H1 (cell line): ENCODE data around the gene RIPOR3. TPM values are rescaled to one million over a fixed set of nuclear protein-coding genes. Genes with fewer than 3 reads are reported as not detected.

Source experiments
- CTCF ChIA-PET: fragments of 300-600 bp; sonication (Branson Sonifier 250); formaldehyde crosslinking; loops from one replicate; lab custom pipeline; 2021; ENCODE audit not compliant: partially characterized antibody; lab: Charles Lee
- POLR2A ChIA-PET: fragments of 300-600 bp; sonication (Branson Sonifier 250); formaldehyde crosslinking; loops from one replicate; lab custom pipeline; 2021; ENCODE audit warnings: inconsistent platforms; ENCODE audit not compliant: partially characterized antibody; lab: Charles Lee
- DNase-seq, 2 experiments: peaks; one replicate each; pipeline versions ENCODE4 v3.0.0 to v3.0.0-alpha.2; 2010 to 2022; ENCODE audit warnings: low spot score in 2 of 2, low read depth in 1 of 2, mixed read lengths in 1 of 2
- FAIRE-seq: peaks from 2 replicates; lab custom pipeline; 2011; peaks lifted over from hg19 to GRCh38; lab: Jason Lieb, UNC
- H2AFZ ChIP-seq: 2 replicates; pipeline ENCODE4 v1.8.1; 2012; ENCODE audit warnings: low read length, inconsistent platforms
- H2AK5ac ChIP-seq: 2 replicates; pipeline ENCODE4 v1.6.1; 2013; ENCODE audit warnings: low read depth, low read length
- H2BK120ac ChIP-seq: replicated peaks from 2 replicates; pipeline ENCODE3; 2013; ENCODE audit warnings: low read depth, low read length, inconsistent platforms
- H2BK12ac ChIP-seq: 2 replicates; pipeline ENCODE4 v1.6.1; 2013; ENCODE audit warnings: low read depth, low read length
- H2BK15ac ChIP-seq: 2 replicates; pipeline ENCODE4 v1.6.1; 2013; ENCODE audit warnings: low read length
- H2BK20ac ChIP-seq: 2 replicates; pipeline ENCODE4 v1.6.1; 2013; ENCODE audit warnings: low read length
- H2BK5ac ChIP-seq: 2 replicates; pipeline ENCODE4 v1.6.1; 2013; ENCODE audit warnings: low read depth, low read length
- H3K14ac ChIP-seq: 2 replicates; pipeline ENCODE4 v1.6.1; 2013; ENCODE audit warnings: inconsistent platforms; ENCODE audit not compliant: insufficient read length
- H3K18ac ChIP-seq: 2 replicates; pipeline ENCODE4 v1.6.1; 2013; ENCODE audit warnings: low read length; ENCODE audit errors: extremely low read depth
- H3K23ac ChIP-seq: 2 replicates; pipeline ENCODE4 v1.6.1; 2013; ENCODE audit warnings: inconsistent platforms; ENCODE audit not compliant: insufficient read length
- H3K23me2 ChIP-seq: 2 replicates; pipeline ENCODE4 v1.6.1; 2013; ENCODE audit warnings: low read depth, low read length
- H3K27ac ChIP-seq: 2 replicates; pipeline ENCODE4 v1.6.1; 2011; ENCODE audit warnings: low read depth, low read length, inconsistent platforms
- H3K27me3 ChIP-seq, 4 experiments: replicated peaks in 1 of 4; 1 replicate in 1 of 4; 2 replicates in 3 of 4; pipeline versions ENCODE4 v1.6.1 to v1.8.1; 2011 to 2013; ENCODE audit warnings: low read length in 3 of 4, mild to moderate bottlenecking in 3 of 4, inconsistent platforms in 2 of 4, mixed read lengths in 2 of 4, moderate library complexity in 1 of 4; ENCODE audit not compliant: control insufficient read depth in 3 of 4, insufficient read depth in 3 of 4; ENCODE audit errors: extremely low read depth in 1 of 4
- H3K36me3 ChIP-seq, 4 experiments: 2 replicates each; pipeline versions ENCODE4 v1.6.1 to v1.8.1; 2011 to 2013; ENCODE audit warnings: mild to moderate bottlenecking in 4 of 4, low read length in 3 of 4, moderate library complexity in 2 of 4, control low read depth in 1 of 4, inconsistent platforms in 1 of 4; ENCODE audit not compliant: insufficient read depth in 4 of 4, control insufficient read depth in 2 of 4
- H3K4ac ChIP-seq: replicated peaks from 2 replicates; pipeline ENCODE3; 2013; ENCODE audit warnings: low read length, low read depth, mixed read lengths, inconsistent platforms; ENCODE audit not compliant: insufficient read length
- H3K4me1 ChIP-seq, 4 experiments: replicated peaks in 1 of 4; 1 replicate in 1 of 4; 2 replicates in 3 of 4; pipeline versions ENCODE4 v1.6.1 to v1.8.1; 2011 to 2013; ENCODE audit warnings: low read length in 3 of 4, inconsistent platforms in 2 of 4, mixed read lengths in 1 of 4; ENCODE audit not compliant: insufficient read depth in 4 of 4, control insufficient read depth in 3 of 4
- H3K4me2 ChIP-seq, 2 experiments: 2 replicates each; pipeline versions ENCODE4 v1.6.1 to v1.8.1; 2011 to 2013; ENCODE audit warnings: low read depth in 2 of 2, low read length in 2 of 2, control low read depth in 1 of 2, inconsistent platforms in 1 of 2, mild to moderate bottlenecking in 1 of 2; ENCODE audit not compliant: insufficient read depth in 1 of 2
- H3K4me3 ChIP-seq, 4 experiments: fragments of 200-600, 300-600 bp in 1 of 4; sonication (generic), shearing (Covaris generic), sonication (Bioruptor Twin) in 1 of 4; 2 replicates each; pipeline versions ENCODE4 v1.5.1 to v1.8.1; 2011 to 2016; ENCODE audit warnings: low read length in 4 of 4, low read depth in 3 of 4, control low read depth in 2 of 4, inconsistent platforms in 2 of 4, mild to moderate bottlenecking in 2 of 4, mixed read lengths in 1 of 4, moderate library complexity in 1 of 4; ENCODE audit not compliant: insufficient read depth in 2 of 4; ENCODE audit errors: extremely low read depth in 1 of 4
- H3K56ac ChIP-seq: replicated peaks from 2 replicates; pipeline ENCODE3; 2013; ENCODE audit warnings: low read depth, mild to moderate bottlenecking, mixed read lengths, low read length, inconsistent platforms; ENCODE audit not compliant: insufficient read length
- H3K79me1 ChIP-seq: 2 replicates; pipeline ENCODE4 v1.6.1; 2013; ENCODE audit warnings: low read depth, low read length, control low read depth
- H3K79me2 ChIP-seq, 2 experiments: 2 replicates each; pipeline versions ENCODE4 v1.6.1 to v1.8.1; 2012 to 2013; ENCODE audit warnings: low read length in 2 of 2, mild to moderate bottlenecking in 2 of 2, inconsistent platforms in 1 of 2; ENCODE audit not compliant: insufficient read depth in 2 of 2, control insufficient read depth in 1 of 2
- H3K9ac ChIP-seq, 4 experiments: replicated peaks in 1 of 4; 1 replicate in 1 of 4; 2 replicates in 3 of 4; pipeline versions ENCODE4 v1.6.1 to v1.8.1; 2011 to 2013; ENCODE audit warnings: low read depth in 3 of 4, low read length in 3 of 4, control low read depth in 2 of 4, mild to moderate bottlenecking in 2 of 4, moderate library complexity in 2 of 4, inconsistent platforms in 1 of 4; ENCODE audit errors: extremely low read depth in 1 of 4
- H3K9me3 ChIP-seq, 2 experiments: 2 replicates each; pipeline versions ENCODE4 v1.6.1 to v1.8.1; 2012 to 2013; ENCODE audit warnings: mild to moderate bottlenecking in 2 of 2, moderate library complexity in 2 of 2, control low read depth in 1 of 2, inconsistent platforms in 1 of 2, low read depth in 1 of 2, low read length in 1 of 2, mixed read lengths in 1 of 2; ENCODE audit not compliant: insufficient read depth in 2 of 2
- H4K20me1 ChIP-seq, 2 experiments: replicated peaks in 1 of 2; 2 replicates each; pipeline versions ENCODE3 to v1.8.1; 2011 to 2013; ENCODE audit warnings: inconsistent platforms in 2 of 2, low read length in 2 of 2, mild to moderate bottlenecking in 1 of 2; ENCODE audit not compliant: insufficient read depth in 2 of 2, control insufficient read depth in 1 of 2
- H4K5ac ChIP-seq: 2 replicates; pipeline ENCODE4 v1.6.1; 2013; ENCODE audit warnings: low read length, low read depth, mixed read lengths, inconsistent platforms; ENCODE audit not compliant: insufficient read length
- H4K8ac ChIP-seq: 2 replicates; pipeline ENCODE4 v1.8.0; 2013; ENCODE audit warnings: mild to moderate bottlenecking, moderate library complexity, low read length, inconsistent platforms; ENCODE audit not compliant: insufficient read depth; ENCODE audit errors: extremely low read depth
- H4K91ac ChIP-seq: replicated peaks from 2 replicates; pipeline ENCODE3; 2013; ENCODE audit warnings: low read length, mixed read lengths, inconsistent platforms; ENCODE audit not compliant: insufficient read length
- ASH2L ChIP-seq: fragments of 200-600, 300-600 bp; sonication (generic); IDR thresholded peaks from one replicate; pipeline ENCODE4 v1.7.1; 2017; ENCODE audit warnings: low read length
- SP4 ChIP-seq: IDR thresholded peaks from 2 replicates; pipeline ENCODE4 v1.6.1; 2012; ENCODE audit warnings: low read length, inconsistent platforms
- WGBS, 2 experiments: shearing (Covaris generic) in 1 of 2; methylation state at CpG; one replicate each; pipeline versions ENCODE4 v1.1.6 to v1.1.7; 2013 to 2015; ENCODE audit warnings: low lambda C conversion rate in 2 of 2, mixed read lengths in 2 of 2, inconsistent platforms in 1 of 2, low coverage in 1 of 2, missing lambda C conversion rate in 1 of 2; ENCODE audit not compliant: insufficient replicate concordance in 2 of 2, insufficient coverage in 1 of 2, insufficient read length in 1 of 2; ENCODE audit errors: extremely low coverage in 1 of 2, missing lambda C conversion rate in 1 of 2; 5-methylcytosine and 5-hydroxymethylcytosine counted together
- polyA plus RNA-seq, 7 experiments: library from polyadenylated mRNA; depleted of rRNA in 3 of 7; stranded (reverse) in 5 of 7; unstranded in 2 of 7; fragments of >200 nt in 5 of 7; fragments of 200-250 nt in 2 of 7; gene quantifications; 1 replicate in 5 of 7; 2 replicates in 1 of 7; 4 replicates in 1 of 7; pipeline versions ENCODE4 v1.2.1 to v1.2.3, GENCODE V29; 2011 to 2013; ENCODE audit warnings: missing spikeins in 2 of 7, mixed read lengths in 2 of 7
- total RNA-seq: library from RNA; stranded (reverse); fragmentation: NEBNext Ultra II Directional; extraction: Animal tissue kit (Norgen Biotek cat#: 25700); gene quantifications from 2 replicates; pipeline ENCODE4 v1.2.1, GENCODE V29; 2021

RIPOR3 gene
- total and polyA plus RNA-seq, 2 of the 8 experiments (the other 6 are each of a cell fraction or from before 2014, with no cell fraction given), result 3.6 to 4.5 TPM

DNA sequence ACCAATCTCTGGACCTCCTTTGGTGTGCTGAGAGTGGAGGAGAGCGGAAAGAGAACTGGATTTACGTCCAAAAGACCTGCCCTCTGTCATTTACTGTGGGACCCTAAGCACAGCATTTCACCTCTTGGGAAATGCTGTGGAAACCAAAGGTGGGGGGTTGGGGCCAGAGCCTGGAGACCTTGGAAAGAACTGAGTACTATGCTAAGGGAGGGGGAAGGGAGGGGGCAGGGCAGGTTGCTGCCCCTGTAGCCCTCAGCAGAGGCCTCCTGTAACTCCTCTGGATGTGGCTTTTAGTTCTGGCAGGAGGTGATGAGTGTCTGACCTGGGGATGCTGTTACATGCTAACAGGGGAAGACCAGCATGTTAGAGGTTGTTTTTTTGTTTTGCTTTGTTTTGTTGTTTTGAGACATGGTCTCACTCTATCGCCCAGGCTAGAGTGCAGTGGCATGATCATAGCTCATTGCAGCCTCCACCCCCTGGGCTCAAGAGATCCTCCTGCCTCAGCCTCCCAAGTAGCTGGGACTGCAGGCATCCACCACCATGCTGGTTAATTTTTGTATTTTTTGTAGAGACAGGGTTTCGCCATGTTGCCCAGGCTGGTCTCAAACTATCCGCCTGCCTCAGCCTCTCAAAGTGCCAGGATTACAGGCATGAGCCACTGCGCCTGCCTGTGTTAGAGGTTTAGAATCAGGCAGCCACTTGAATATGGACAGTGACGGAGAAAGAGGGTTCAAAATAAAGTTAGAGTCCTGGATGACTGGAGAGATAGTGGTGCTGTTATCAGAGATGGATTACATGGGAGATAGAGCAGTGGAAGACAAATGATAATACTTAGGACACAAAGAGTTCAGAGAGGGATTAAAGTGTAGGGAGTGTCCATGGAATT, 21.7 kb upstream of the RIPOR3 start:
- Histone ChIP-seq H3K36me3 (no peaks in the 10 kb centered on the region), H3K27ac (no peak overlapping the region), H4K20me1 (no peaks in the 10 kb centered on the region), H2BK120ac (no peak overlapping the region), H3K18ac (no peak overlapping the region), H3K23me2 (no peaks in the 10 kb centered on the region), H3K23ac (no peak overlapping the region), H2BK15ac (0 out of 2 replicates have a peak overlapping the region, but pooled peaks have one; percentile 74), H2BK12ac (peak overlapping the region; percentile 71; the same call in 1 of the 2 replicates), H4K5ac (no peak overlapping the region), H3K79me1 (no peaks in the 10 kb centered on the region), H3K4me3 (no peak overlapping the region), H3K27me3 (no peaks in the 10 kb centered on the region), H2AFZ (peak overlapping the region; percentile 57; the same call in 1 of the 2 replicates), H3K56ac (no peak overlapping the region), H3K4ac (no peak overlapping the region), H2AK5ac (no peak overlapping the region), H2BK5ac (no peak overlapping the region), H3K4me1 (peaks cover 0 to 3% (median 2%) of the 10 kb centered on the region in 4 experiments; a peak in 1 of 7 replicates), H3K14ac (no peak overlapping the region), H4K91ac (no peak overlapping the region), H3K9ac (no peak overlapping the region), H3K79me2 (no peaks in the 10 kb centered on the region), H3K4me2 (no peak overlapping the region), H4K8ac (no peak overlapping the region), H3K9me3 (no peaks in the 10 kb centered on the region), H2BK20ac (no peak overlapping the region; the same call in 1 of the 2 replicates)
- no peak for DNase-seq
- WGBS, 2 experiments, result 85% methylated on average over 7 of the region's 7 CpGs; no CpG with 5 or more reads in 1 of the 2 experiments
- POLR2A ChIA-PET, result interaction anchor here (1.1 to 1.2 kb wide), 2 partner anchors 12 to 17 kb away, joined by 3 to 4 read pairs; no protein-coding TSS in a partner anchor
- no peak for FAIRE-seq
- peak; percentile 32 for TF ChIP-seq ASH2L
- no peak for TF ChIP-seq SP4
- CTCF ChIA-PET, result interaction anchor here (0.7 to 8.9 kb wide), 27 partner anchors 9 to 235 kb away, joined by 3 to 61 read pairs (median 5); no protein-coding TSS in a partner anchor
